Omental fat pad (tissue), 4 donors: ENCODE data around the gene TOM1L2. TPM values are rescaled to one million over a fixed set of nuclear protein-coding genes. Genes with fewer than 3 reads are reported as not detected.

ENCODE experiments used
- ATAC-seq: fragments of 150-250 bp; one replicate; pipeline ENCODE4 v1.9.1; 2016; ENCODE audit warnings: mild to moderate bottlenecking, moderate library complexity; ENCODE audit not compliant: low FRiP score
- DNase-seq: peaks from one replicate; pipeline ENCODE4 v3.0.0-alpha.2; 2019; ENCODE audit warnings: low spot score
- total RNA-seq, 4 donors: library from RNA; depleted of rRNA; stranded (reverse); fragments of >200 nt; gene quantifications; one replicate each; pipeline ENCODE4 v1.1.0, GENCODE V29; 2016
- TF ChIP-seq, protein P1 (sequence below), 3 donors: fragments of 450-650 bp; IDR thresholded peaks; one replicate each; pipeline ENCODE4 v1.5.1; 2016 to 2017; ENCODE audit warnings: antibody characterized with exemption in 3 of 3, mild to moderate bottlenecking in 3 of 3, moderate library complexity in 2 of 3

Gene TOM1L2
- total RNA-seq, 4 donors from 2014 or later, result 25.9 to 30.3 (median 27.6) TPM

DNA sequence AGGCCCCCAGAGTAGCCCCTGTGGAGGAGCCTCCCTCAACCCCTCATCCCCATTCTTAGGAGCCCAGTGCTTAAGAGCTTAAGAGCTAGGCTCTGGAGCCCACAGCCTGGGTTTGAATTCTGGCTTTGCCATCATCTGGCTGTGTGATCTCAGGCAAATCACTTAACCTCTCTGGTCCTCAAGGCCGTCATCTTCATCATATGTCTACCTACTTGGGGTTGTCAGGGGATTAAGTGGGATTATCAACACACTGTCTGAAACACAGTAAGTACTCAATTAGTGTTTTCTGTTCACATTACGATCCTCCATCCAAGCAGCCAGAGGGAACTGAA, 140.2 kb downstream of the TOM1L2 start:
- no peak for ATAC-seq
- no peak for DNase-seq
- TF ChIP-seq, protein P1, sequence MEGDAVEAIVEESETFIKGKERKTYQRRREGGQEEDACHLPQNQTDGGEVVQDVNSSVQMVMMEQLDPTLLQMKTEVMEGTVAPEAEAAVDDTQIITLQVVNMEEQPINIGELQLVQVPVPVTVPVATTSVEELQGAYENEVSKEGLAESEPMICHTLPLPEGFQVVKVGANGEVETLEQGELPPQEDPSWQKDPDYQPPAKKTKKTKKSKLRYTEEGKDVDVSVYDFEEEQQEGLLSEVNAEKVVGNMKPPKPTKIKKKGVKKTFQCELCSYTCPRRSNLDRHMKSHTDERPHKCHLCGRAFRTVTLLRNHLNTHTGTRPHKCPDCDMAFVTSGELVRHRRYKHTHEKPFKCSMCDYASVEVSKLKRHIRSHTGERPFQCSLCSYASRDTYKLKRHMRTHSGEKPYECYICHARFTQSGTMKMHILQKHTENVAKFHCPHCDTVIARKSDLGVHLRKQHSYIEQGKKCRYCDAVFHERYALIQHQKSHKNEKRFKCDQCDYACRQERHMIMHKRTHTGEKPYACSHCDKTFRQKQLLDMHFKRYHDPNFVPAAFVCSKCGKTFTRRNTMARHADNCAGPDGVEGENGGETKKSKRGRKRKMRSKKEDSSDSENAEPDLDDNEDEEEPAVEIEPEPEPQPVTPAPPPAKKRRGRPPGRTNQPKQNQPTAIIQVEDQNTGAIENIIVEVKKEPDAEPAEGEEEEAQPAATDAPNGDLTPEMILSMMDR (IDR thresholded peaks at IDR 0.05), result no peak

DNA sequence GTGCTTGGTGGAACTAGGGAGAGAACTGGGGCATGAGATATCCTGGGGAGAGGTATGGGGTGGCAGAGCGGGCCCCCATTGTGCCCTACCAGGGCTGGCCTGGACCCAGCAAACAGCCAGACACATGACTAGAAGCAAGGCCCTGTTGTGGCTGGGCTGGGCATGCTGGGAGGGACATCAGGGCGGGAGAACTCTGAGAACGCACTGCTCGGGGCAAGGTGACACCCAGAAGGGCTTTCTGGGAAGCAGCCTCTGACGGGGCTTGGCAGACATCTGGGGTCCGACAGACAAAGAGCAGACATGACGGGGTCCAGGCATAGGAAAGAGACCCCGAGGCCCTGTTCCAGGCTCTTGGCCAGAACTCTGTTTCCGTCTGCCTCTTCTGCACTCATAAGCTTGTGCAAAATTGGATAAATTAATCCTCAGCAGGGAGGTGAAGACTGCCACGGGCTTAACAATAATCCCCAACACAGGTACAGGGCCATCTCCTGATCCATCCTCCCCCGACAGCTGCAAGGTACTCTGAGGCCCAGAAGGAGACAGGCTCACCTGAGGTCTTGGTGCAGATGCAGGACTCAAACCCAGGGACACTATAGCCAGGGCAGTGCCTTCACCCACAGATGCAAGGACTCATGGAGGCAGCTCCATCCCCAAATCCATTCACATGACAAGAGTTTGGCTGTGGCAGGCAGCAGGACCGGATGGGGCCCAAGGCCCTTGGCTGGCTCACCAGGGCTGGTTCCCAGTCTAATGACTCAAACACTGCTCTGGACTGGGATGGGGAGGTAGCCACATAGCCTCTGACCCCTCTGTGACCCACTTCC, 140.8 kb downstream of the TOM1L2 start:
- ATAC-seq, result no peak

DNA sequence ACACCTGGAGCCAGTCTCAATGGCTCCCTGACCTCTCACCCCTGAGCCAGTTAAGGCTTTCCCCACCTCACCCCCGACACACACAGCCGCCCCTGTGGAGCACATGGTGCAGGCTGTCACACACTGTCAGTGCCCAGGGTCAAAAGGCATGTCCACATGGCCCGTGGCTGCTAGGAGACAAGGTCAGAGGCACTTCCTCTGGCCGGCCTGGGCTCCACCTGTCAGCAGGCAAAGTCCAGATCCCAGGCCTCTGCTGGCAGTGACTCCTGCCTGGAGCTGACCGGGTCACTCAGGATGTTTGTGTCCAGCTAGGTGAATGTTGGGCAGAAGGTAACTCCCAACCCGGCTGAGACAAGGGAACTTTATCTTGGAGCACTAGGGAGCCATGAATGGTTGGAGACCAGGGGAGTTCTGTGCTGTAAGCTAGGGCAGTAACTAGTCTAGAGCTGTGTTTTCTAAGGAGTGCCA, 141.4 kb downstream of the TOM1L2 start:
- DNase-seq, result no peak
- no peak for ATAC-seq
- TF ChIP-seq, protein P1 (IDR thresholded peaks at IDR 0.05), result no peak

More for the DNA sequence above, 140.8 kb downstream of the TOM1L2 start:
- no peak for DNase-seq
- TF ChIP-seq, protein P1 (IDR thresholded peaks at IDR 0.05), result no peak

DNA sequence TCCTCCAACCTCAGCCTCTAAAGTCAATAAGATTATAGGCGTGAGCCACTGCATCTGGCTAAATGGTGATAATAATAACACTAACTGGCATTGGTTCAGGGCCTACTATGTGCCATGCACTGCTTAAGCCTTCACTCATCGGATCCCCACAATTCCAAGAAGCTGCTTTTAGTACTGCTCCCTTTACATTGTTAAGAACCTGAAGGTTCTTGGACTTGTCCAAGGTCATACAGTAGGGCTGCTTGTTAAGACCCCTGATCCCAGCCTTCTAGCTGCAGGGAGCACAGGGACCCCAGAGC, 142.0 kb downstream of the TOM1L2 start:
- DNase-seq (no peak), ATAC-seq (no peak)
- TF ChIP-seq, protein P1 (IDR thresholded peaks at IDR 0.05), result no peak

DNA sequence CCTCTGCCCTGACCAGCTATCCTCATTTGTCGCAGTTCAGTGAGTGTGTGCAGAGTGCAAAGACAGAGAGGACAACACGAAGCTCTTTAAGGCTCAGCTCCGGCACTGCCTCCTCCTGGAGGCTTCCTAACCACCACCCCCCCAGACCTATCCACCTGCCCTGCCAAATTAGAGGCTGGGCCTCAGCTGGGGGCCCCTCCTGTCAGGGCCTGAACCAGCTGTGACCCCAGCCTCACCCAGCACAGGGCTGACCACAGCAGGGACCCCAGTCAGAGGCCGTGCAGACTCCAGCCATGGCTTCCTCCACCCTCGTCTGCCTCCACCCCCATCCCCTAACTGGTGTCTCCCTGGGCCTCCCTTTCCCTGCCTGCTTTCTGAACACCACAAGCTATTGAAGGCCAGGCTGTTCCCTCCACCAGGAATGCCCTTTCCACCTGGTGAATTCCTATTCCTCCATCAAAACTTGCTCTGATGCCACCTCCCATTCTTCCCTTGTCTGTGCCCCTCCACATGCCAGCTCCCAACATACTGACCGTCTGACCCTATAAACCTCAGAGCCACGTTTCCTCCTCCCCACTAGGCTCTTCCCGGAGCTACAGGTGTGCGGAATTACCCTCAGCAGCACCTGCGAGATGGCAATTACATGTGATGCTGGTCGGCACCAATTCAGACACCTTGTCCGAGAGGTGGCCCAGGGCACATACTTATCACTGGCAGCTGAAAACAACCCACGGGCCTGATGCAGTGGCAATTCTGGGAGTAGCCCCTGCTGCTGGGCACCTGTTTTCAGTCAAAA, 144.2 kb downstream of the TOM1L2 start:
- ATAC-seq (no peak), DNase-seq (no peak)
- TF ChIP-seq, protein P1 (IDR thresholded peaks at IDR 0.05), result no peak

DNA sequence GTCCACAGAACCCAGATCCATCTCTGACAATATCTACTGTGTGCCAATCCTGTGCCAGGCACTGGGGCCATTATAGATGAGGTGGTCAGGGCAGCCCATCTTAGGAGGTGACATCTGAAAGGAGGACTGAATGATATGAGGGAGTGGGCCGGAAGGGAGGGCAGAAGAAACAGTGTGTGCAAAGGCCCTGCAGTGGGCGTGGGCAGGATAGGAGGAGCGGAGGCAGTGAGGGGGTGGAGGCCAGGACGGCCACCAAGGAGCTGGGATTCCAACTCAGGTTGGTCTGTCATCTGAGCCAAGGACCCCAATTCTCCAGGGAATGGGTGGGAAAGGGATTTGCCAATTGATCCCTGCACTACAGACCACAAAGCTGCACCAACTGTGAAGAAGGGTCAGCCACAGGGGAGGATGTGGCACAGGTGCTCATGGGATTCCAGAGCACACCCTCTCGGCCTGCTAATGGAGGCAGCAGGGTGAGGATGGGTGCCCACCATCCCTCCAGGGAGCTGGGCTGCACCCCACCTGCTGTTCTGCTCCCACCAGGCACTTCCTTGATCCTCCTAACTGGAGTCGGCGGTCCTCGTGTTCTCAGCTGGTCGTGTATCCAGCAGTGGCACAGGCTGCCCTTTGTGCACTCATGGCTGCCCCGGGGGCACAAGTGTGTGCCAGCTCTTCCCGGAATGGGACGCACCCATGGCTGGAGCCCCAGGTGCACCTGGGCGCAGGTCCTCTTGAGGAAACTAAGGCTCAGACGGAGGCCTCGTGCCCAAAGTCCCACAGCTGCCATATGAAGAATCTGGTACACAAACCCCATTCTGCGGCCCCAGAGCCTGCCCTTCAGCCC, 145.0 kb downstream of the TOM1L2 start:
- ATAC-seq, result no peak
- DNase-seq, result no peak
- TF ChIP-seq, protein P1 (IDR thresholded peaks at IDR 0.05), result no peak
